Measurements from ENCODE around the gene GSTK1.

- TF ChIP-seq, protein P1, sequence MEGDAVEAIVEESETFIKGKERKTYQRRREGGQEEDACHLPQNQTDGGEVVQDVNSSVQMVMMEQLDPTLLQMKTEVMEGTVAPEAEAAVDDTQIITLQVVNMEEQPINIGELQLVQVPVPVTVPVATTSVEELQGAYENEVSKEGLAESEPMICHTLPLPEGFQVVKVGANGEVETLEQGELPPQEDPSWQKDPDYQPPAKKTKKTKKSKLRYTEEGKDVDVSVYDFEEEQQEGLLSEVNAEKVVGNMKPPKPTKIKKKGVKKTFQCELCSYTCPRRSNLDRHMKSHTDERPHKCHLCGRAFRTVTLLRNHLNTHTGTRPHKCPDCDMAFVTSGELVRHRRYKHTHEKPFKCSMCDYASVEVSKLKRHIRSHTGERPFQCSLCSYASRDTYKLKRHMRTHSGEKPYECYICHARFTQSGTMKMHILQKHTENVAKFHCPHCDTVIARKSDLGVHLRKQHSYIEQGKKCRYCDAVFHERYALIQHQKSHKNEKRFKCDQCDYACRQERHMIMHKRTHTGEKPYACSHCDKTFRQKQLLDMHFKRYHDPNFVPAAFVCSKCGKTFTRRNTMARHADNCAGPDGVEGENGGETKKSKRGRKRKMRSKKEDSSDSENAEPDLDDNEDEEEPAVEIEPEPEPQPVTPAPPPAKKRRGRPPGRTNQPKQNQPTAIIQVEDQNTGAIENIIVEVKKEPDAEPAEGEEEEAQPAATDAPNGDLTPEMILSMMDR (IDR thresholded peaks at IDR 0.05), result no peak
- no peak for TF ChIP-seq POLR2A (IDR thresholded peaks at IDR 0.05)
Measured at GRCh38 chr7:143280160-143280559, 16.9 kb downstream of the GSTK1 start.

Measured in uterus (tissue), 2 donors.